A549 (cell line): Measurements from ENCODE around the gene PIAS3. TPM values are rescaled to one million over a fixed set of nuclear protein-coding genes. Genes with fewer than 3 reads are reported as not detected.

ENCODE experiments used
- ATAC-seq, 2 experiments: fragments of 200-7000 bp in 1 of 2; fragments of >200 bp in 1 of 2; cut with Nextera tagmentation in 1 of 2; cut with Tn5 transposase in 1 of 2; 3 replicates each; pipeline versions ENCODE4 v1.8.0 to v1.9.1; 2018 to 2020; ENCODE audit warnings: mild to moderate bottlenecking in 1 of 2, moderate library complexity in 1 of 2
- CTCF ChIA-PET: fragments of 300-600 bp; sonication (Branson Sonifier 250); formaldehyde crosslinking; extraction: SDS; loops from one replicate; lab custom pipeline; 2021; ENCODE audit warnings: antibody characterized with exemption, inconsistent platforms; lab: Yijun Ruan, JAX
- POLR2A ChIA-PET: fragments of 350-600 bp; formaldehyde crosslinking; extraction: SDS; loops from one replicate; lab custom pipeline; 2021; ENCODE audit warnings: antibody characterized with exemption, inconsistent platforms; lab: Yijun Ruan, JAX
- DNase-seq, 2 experiments: peaks; one replicate each; pipeline versions ENCODE4 v3.0.0 to v3.0.0-alpha.2; 2011 to 2016; ENCODE audit warnings: low read depth in 1 of 2, low spot score in 1 of 2
- FAIRE-seq: peaks from 2 replicates; lab custom pipeline; 2011; peaks lifted over from hg19 to GRCh38; lab: Jason Lieb, UNC
- H3K27ac ChIP-seq, 2 experiments: fragments of >200 bp; sonication (Bioruptor Twin); formaldehyde crosslinking; 3 replicates each; pipeline ENCODE4 v1.5.1; 2016 to 2017
- H3K4me1 ChIP-seq: fragments of >200 bp; sonication (Bioruptor Twin); formaldehyde crosslinking; 3 replicates; pipeline ENCODE4 v1.6.1; 2016
- H3K4me2 ChIP-seq: fragments of >200 bp; sonication (Bioruptor Twin); formaldehyde crosslinking; 3 replicates; pipeline ENCODE4 v1.6.1; 2016
- H3K4me3 ChIP-seq: fragments of >200 bp; sonication (Bioruptor Twin); formaldehyde crosslinking; 3 replicates; pipeline ENCODE4 v1.5.1; 2016
- H3K9me3 ChIP-seq: fragments of >200 bp; sonication (Bioruptor Twin); formaldehyde crosslinking; 3 replicates; pipeline ENCODE4 v1.6.1; 2016
- BCL3 ChIP-seq: fragments of >200 bp; sonication (Bioruptor Twin); formaldehyde crosslinking; IDR thresholded peaks from 3 replicates; pipeline ENCODE4 v1.6.1; 2016
- CTCF ChIP-seq: fragments of >200 bp; sonication (Bioruptor Twin); formaldehyde crosslinking; IDR thresholded peaks from 3 replicates; pipeline ENCODE4 v1.5.1; 2016
- ESRRA ChIP-seq: fragments of 150-350 bp; IDR thresholded peaks from 2 replicates; pipeline ENCODE4 v1.6.1; 2014; ENCODE audit warnings: mild to moderate bottlenecking, low read length, borderline replicate concordance
- HDAC2 ChIP-seq: fragments of 200-600 bp; sonication (generic); IDR thresholded peaks from 2 replicates; pipeline ENCODE4 v1.6.1; 2016
- JUN ChIP-seq, 2 experiments: fragments of >200 bp; sonication (Bioruptor Twin); formaldehyde crosslinking; IDR thresholded peaks; 2 replicates in 1 of 2; 3 replicates in 1 of 2; pipeline ENCODE4 v1.6.1; 2016 to 2017
- NR3C1 ChIP-seq: fragments of >200 bp; sonication (Bioruptor Twin); formaldehyde crosslinking; IDR thresholded peaks from 3 replicates; pipeline ENCODE4 v1.6.1; 2017
- PHF8 ChIP-seq: fragments of 200-600 bp; sonication (generic); IDR thresholded peaks from 2 replicates; pipeline ENCODE4 v1.6.1; 2016; ENCODE audit warnings: low read depth, mild to moderate bottlenecking, antibody characterized with exemption, moderate library complexity, borderline replicate concordance
- POLR2AphosphoS2 ChIP-seq: conservative IDR thresholded peaks from 2 replicates; pipeline ENCODE4 v1.6.1; 2012; ENCODE audit warnings: low read length, improper control_type of control experiment, inconsistent platforms
- REST ChIP-seq: fragments of 200-600 bp; sonication (generic); IDR thresholded peaks from 2 replicates; pipeline ENCODE4 v1.6.1; 2016; ENCODE audit warnings: antibody characterized with exemption, mild to moderate bottlenecking, moderate library complexity
- SMC3 ChIP-seq: fragments of >200 bp; sonication (Bioruptor Twin); formaldehyde crosslinking; IDR thresholded peaks from 3 replicates; pipeline ENCODE4 v1.6.1; 2018; ENCODE audit warnings: inconsistent platforms
- TP53 ChIP-seq: fragments of 250-450 bp; sonication (Bioruptor Pico); IDR thresholded peaks from 2 replicates; pipeline ENCODE4 v1.5.0; 2021; ENCODE audit warnings: mild to moderate bottlenecking, moderate library complexity
- ZC3H11A ChIP-seq: fragments of 450-650 bp; IDR thresholded peaks from 2 replicates; pipeline ENCODE4 v1.6.1; 2014; ENCODE audit warnings: antibody characterized with exemption, mild to moderate bottlenecking
- ZFP36 ChIP-seq: fragments of 450-650 bp; IDR thresholded peaks from 2 replicates; pipeline ENCODE4 v1.6.1; 2014; ENCODE audit warnings: borderline replicate concordance; ENCODE audit not compliant: partially characterized antibody
- ZSCAN20 ChIP-seq: fragments of 250-450 bp; sonication (Bioruptor Pico); IDR thresholded peaks from 2 replicates; pipeline ENCODE4 v1.8.0; 2022; ENCODE audit warnings: mild to moderate bottlenecking, moderate library complexity
- WGBS: methylation state at CpG from one replicate; pipeline ENCODE4 v1.1.6; 2017; ENCODE audit errors: missing lambda C conversion rate; 5-methylcytosine and 5-hydroxymethylcytosine counted together
- polyA plus RNA-seq, 4 experiments: library from polyadenylated mRNA; depleted of rRNA in 3 of 4; stranded (reverse); fragments of >200 nt; fragmentation: RNase III in 1 of 4; extraction: RNeasy Plus Mini Kit Qiagen cat#74134 plus additional on column Dnase treatment in 1 of 4; gene quantifications; 2 replicates in 3 of 4; 3 replicates in 1 of 4; pipeline ENCODE4 v1.2.3, GENCODE V29; 2011 to 2017

The PIAS3 gene
- polyA plus RNA-seq, 2 of the 4 experiments (the other 2 are of a cell fraction) = 15.5 to 22.7 TPM

- no peak for ATAC-seq
Observed at GRCh38 chr1:145855426-145855948, 3.4 kb downstream of the PIAS3 start.

More at GRCh38 chr1:145855426-145855948, 3.4 kb downstream of the PIAS3 start:
- Histone ChIP-seq H3K9me3 (no peaks in the 10 kb centered on the region), H3K27ac (no peak overlapping the region), H3K4me2 (no peak overlapping the region), H3K4me1 (peaks cover 10% of the 10 kb centered on the region; the same call in 2 of the 3 replicates), H3K4me3 (no peak overlapping the region)
- WGBS = 61% methylated on average over 7 of the region's 7 CpGs
- POLR2A ChIA-PET = no interaction called here
- CTCF ChIA-PET = interaction anchor here (0.6 to 12.5 kb wide), 14 partner anchors 8 to 164 kb away, joined by 3 to 185 read pairs (median 4); partner anchors contain the start of genes ITGA10 and NUDT17
- FAIRE-seq (no peak), DNase-seq (no peak)
- TF ChIP-seq BCL3 (no peak), ZC3H11A (no peak), REST (no peak), PHF8 (no peak), ESRRA (0 out of 2 replicates have a peak, but pooled peaks have one; percentile 53), NR3C1 (no peak), JUN (IDR thresholded peaks at IDR 0.05) (no peak), SMC3 (peak; percentile 23; the same call in 1 of the 3 replicates), ZFP36 (no peak), HDAC2 (no peak), TP53 (CRISPR knock-in tag) (no peak), ZSCAN20 (CRISPR knock-in tag) (no peak), POLR2AphosphoS2 (no peak), CTCF (peak; percentile 40)
